HCEC 1CT (cell line): Measurements from ENCODE around the gene RHOH.
"Not testable (repeated sequence)": the region's sequence is repeated elsewhere in the genome, so short reads cannot be mapped to it uniquely, and the experiment has no call there.

Experiments used
- DNase-seq: peaks from one replicate; pipeline ENCODE4 v3.0.0-alpha.2; 2017

The RHOH gene

GRCh38 chr4:40196724-40197281, at the start of gene RHOH:
TSS of gene RHOH (plus strand) at chr4:40197031. CDS start at chr4:40243387, 46,356 bp downstream.
- no peak for DNase-seq

- not testable (repeated sequence) for DNase-seq
Observed at GRCh38 chr4:40147490-40147889, 49.3 kb upstream of the RHOH start.

GRCh38 chr4:40149960-40150385, 46.9 kb upstream of the RHOH start:
- DNase-seq: peak; percentile 41

- no peak for DNase-seq
Observed at GRCh38 chr4:40150932-40151331, 45.9 kb upstream of the RHOH start.

- DNase-seq: no peak
Observed at GRCh38 chr4:40152637-40153036, 44.2 kb upstream of the RHOH start.

- no peak for DNase-seq
Observed at GRCh38 chr4:40157436-40157835, 39.4 kb upstream of the RHOH start.

- no peak for DNase-seq
Observed at GRCh38 chr4:40160258-40160657, 36.6 kb upstream of the RHOH start.

GRCh38 chr4:40164459-40164858, 32.4 kb upstream of the RHOH start:
- no peak for DNase-seq

GRCh38 chr4:40165916-40166315, 30.9 kb upstream of the RHOH start:
- DNase-seq: no peak

- no peak for DNase-seq
Observed at GRCh38 chr4:40168070-40168469, 28.8 kb upstream of the RHOH start.

GRCh38 chr4:40170588-40170987, 26.2 kb upstream of the RHOH start:
- DNase-seq: no peak

GRCh38 chr4:40173470-40173875, 23.4 kb upstream of the RHOH start:
- DNase-seq: no peak

GRCh38 chr4:40176602-40177001, 20.2 kb upstream of the RHOH start:
- no peak for DNase-seq

- DNase-seq: no peak
Observed at GRCh38 chr4:40177591-40177990, 19.2 kb upstream of the RHOH start.

GRCh38 chr4:40178672-40179071, 18.2 kb upstream of the RHOH start:
- DNase-seq: no peak

- no peak for DNase-seq
Observed at GRCh38 chr4:40179360-40179759, 17.5 kb upstream of the RHOH start.

GRCh38 chr4:40180356-40180755, 16.5 kb upstream of the RHOH start:
- DNase-seq: peak; percentile 87

- DNase-seq: no peak
Observed at GRCh38 chr4:40182001-40182400, 14.8 kb upstream of the RHOH start.

GRCh38 chr4:40182954-40183353, 13.9 kb upstream of the RHOH start:
- DNase-seq: no peak

- peak; percentile 32 for DNase-seq
Observed at GRCh38 chr4:40183615-40184411, 13.0 kb upstream of the RHOH start.

- DNase-seq: peak; percentile 14
Observed at GRCh38 chr4:40185830-40186664, 10.8 kb upstream of the RHOH start.

GRCh38 chr4:40186665-40187014, 10.2 kb upstream of the RHOH start:
- DNase-seq: no peak

GRCh38 chr4:40187386-40187906, 9.4 kb upstream of the RHOH start:
- no peak for DNase-seq

- DNase-seq: no peak
Observed at GRCh38 chr4:40190019-40190418, 6.8 kb upstream of the RHOH start.
